GM04503 (cell line): ENCODE measurements around the gene ANO10.
A peak's percentile ranks its signal among the peaks of the same experiment; 100 is the strongest.
"Not testable (repeated sequence)": the region's sequence is repeated elsewhere in the genome, so short reads cannot be mapped to it uniquely, and the experiment has no call there.

Experiments used
- DNase-seq: peaks from one replicate; pipeline ENCODE4 v3.0.0-alpha.2; 2012; ENCODE audit warnings: low read depth

The ANO10 gene

DNA sequence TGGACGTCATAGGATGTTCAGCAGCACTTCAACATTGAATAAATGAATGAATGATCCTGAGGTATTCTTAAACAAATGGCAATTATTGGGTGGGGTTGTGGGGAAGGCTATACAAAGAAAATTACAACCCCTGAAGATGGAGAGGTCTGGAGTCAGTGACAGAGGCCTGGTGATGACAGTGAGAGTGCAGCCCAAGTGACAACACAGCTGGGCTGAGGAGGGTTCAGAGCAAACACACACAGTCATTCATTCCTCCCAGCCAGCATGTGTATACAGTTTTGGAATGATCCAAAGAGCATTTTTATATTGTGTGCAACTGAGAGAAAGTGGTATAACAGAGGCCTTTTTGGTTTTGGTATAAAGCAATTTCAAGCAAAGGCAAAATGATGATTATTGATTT is 148.1 kb downstream of the ANO10 start:
- DNase-seq: no peak

DNA sequence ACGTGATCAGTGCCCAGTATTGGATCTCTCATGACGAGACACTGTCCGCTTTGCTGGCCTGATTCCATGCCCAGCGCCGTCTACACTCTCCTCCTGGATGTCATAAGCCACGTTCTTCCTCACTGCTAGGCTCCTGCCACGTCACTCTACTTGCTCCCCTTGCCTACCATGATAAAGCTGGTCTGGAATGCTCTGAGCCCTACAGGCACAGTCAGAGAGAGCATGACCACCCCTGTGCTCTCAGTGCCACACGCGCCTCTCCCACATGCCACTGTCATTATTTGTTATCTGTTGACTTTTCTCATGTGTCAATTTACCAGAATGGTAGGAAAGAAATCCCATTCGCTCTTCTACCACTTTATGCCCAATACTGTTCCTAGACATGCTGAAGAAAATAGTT is 148.6 kb downstream of the ANO10 start:
- DNase-seq: no peak

DNA sequence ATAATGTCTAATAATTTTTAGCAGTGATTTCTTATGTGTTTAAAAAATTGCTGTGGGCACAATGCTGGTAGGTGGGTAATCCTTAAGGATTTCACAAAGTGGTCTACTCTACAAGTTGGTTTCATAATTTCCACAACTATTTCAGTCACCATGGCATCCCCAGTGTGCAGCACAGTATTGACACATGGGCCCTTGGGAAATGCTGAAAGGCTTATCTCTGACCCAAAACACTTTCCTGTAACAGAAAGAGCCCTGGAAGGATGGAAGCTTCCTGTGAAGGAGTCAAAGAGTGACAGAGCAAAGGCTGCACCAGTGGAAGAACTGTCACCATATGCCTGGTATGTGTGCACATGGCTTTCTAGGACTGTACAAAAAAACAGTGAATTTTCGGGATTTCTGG is 153.7 kb downstream of the ANO10 start:
- no peak for DNase-seq

DNA sequence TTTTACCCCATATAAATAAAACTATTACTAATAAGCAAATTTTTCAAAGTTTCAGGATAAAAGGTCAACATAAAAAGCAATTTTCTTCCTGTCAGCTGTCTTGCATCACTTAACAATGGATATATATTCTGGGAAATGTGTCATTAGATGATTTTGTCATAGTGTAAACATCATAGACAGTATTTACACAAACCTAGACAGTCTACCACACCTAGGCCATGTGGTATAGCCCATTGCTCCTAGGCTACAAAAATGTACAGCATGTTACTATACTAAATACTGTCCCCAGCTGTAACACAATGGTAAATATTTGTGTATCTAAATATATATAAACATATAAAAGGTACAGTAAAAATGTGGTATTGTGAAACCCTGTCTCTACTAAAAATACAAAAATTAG is 156.7 kb downstream of the ANO10 start:
- no peak for DNase-seq

DNA sequence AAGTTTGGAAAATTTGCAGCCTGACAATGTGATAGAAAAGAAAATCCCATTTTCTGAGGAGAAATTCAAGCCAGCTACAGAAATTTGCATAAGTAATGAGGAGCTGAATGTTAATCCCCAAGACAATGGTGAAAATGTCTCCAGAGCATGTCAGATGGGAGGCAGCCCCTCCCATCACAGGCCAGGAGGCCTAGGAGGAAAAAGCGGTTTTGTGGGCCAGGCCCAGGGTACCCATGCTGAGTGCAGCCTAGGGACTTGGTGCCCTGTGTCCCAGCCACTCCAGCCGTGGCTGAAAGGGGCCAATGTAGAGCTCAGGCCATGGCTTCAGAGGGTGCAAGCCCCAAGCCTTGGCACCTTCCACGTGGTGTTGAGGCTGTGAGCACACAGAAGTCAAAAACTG is 159.2 kb downstream of the ANO10 start:
- DNase-seq: not testable (repeated sequence)

DNA sequence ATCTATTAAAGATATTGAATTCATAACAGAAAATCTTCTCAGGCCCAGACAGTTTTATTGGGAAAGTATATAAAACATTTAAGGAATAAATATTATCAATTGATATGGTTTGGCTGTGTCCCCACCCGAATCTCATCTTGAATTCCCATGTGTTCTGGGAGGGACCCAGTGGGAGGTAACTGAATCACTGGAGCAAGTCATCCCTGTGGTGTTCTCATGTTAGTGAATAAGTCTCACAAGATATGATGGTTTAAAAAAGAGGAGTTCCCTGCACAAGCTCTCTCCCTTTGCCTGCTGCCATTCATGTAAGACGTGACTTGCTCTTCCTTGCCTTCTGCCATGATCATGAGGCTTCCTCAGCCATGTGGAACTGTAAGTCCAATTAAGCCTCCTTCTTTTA is 160.5 kb downstream of the ANO10 start:
- DNase-seq: no peak

DNA sequence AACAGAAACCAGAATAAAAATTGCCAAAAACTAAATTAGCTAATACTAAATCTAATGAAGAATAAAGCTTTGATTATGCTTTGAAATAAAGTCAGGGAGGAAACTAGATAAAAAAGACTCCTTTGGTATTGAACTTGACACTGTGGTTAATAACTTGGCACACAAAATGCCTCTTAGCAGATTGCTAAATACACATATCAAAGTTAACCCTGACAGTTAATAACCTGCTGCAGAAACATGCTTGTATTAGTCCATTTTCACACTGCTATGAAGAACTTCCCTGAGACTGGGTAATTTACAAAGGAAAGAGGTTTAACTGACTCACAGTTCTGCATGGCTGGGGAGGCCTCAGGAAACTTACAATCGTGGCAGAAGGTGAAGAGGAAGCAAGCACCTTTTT is 164.8 kb downstream of the ANO10 start:
- not testable (repeated sequence) for DNase-seq

DNA sequence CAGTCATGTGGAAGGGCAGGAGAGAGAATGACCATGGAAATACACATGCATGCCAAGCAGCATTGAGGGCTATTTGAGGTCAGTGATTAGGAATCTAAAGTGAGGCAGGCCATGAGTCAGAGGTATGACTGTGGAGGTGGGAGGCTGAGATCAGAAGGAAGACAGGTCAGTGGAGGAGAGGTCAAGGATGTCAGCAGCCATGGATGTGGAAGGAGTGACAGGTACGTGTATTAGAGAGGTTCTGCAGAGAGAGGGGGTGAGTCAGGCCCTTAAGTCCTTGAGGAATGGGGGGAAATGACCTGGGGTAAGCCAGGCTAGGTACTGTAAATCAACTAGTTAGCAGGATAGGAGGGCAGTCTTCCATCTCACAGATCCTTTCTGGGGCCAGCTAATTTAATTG is 166.6 kb downstream of the ANO10 start:
- DNase-seq: peak; percentile 39

DNA sequence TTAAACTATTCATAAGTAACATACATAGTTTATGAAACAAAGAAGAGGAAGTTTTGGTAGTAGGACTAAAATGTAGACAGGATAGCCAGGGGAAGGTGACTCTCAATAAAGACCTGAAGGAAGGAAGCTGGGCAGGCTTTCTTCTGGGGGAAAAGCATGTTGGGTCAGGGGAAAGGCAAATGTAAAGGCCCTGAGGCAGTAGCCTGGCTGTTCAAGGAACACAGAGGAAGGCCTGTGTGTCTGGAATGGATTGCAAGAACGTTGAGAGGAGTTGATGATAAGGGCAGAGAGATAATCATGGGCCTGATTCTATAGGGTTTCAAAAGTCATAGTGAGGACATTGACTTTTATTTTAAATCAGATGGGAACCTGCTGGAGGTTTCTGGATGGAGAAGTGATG is 167.8 kb downstream of the ANO10 start:
- DNase-seq: no peak

DNA sequence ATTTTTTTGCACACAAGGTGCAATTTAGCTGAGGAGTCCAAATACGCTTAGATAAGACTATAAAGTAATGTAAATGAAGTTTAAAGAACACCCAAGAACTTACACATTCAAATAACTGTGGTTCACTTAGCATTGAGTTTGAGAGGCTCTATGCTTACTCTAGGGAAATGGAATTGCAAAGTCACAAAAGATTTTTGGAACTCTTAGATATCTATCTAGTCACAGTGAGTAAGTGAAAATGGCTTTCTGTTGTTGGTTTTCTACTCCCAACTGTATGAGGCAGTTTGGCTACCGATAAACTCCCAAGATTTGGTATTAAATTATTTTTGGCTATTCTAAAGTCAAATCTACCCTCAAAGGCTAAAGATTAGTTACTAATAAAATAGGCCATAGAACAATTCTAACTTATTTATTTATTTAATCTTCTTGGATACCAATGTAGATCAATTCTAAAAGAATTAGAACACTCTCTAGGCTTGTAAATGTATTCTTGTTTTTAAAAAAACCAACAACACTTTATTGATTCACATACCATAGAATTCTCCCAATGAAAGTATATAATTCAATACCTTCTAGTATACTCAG is 170.0 kb downstream of the ANO10 start:
- no peak for DNase-seq

DNA sequence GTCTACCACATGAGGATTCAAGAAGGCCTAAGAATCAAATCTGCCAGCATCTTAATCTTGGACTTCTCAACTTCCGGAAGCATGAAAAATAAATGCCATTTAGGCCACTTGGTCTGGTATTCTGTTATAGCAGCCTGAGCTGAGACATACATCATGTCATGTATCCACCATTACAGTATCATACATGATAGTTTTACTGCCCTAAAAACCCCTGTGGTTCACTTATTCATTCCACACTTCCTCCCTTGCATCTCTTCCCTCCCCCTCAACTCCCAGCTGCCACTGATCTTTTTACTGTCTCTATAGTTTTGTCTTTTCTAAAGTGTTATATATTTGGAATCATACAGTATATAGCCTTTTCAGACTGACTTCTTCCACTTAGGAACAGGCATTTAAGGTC is 173.7 kb downstream of the ANO10 start:
- no peak for DNase-seq

DNA sequence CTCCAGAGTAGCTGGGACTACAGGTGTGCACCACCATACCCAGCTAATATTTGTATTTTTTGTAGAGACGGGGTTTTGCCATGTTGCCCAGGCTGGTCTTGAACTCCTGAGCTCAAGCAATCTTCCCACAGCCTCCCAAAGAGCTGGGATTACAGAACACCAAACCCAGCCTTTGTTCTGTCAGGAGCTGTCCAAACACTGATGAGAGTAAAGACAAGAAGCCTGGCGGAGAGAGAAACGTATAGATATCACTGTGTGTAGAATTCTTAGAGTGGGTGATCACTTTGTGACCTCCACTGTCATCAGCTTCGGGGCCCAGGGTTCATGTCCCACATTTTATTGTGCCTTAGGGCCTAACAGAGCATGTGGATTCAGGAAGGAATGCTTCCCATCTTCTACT is 176.0 kb downstream of the ANO10 start:
- no peak for DNase-seq

DNA sequence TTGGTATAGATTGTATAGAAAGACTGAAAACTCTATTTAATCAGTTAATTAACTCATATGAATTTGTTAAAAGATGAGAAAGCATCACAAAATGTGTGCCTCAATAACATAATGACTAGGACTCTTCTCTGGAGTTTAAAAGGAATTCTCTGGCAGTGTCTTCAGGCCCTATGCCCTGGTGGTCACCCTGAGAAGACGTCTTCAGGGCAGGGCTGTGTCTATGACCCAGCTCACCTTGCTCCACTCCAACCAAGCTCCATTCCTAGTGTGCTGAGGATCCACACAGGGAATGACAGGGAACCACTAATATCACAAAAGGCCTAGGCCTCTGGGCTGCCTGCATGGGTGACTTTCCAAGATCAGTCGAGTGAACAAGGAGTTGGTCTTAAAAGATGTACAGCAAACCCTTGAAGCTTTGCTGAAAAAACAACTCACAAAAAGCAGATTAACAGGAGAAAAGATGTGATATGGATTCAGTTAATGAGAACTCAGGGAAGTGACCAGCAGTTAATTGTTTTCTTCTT is 178.9 kb downstream of the ANO10 start:
- no peak for DNase-seq

DNA sequence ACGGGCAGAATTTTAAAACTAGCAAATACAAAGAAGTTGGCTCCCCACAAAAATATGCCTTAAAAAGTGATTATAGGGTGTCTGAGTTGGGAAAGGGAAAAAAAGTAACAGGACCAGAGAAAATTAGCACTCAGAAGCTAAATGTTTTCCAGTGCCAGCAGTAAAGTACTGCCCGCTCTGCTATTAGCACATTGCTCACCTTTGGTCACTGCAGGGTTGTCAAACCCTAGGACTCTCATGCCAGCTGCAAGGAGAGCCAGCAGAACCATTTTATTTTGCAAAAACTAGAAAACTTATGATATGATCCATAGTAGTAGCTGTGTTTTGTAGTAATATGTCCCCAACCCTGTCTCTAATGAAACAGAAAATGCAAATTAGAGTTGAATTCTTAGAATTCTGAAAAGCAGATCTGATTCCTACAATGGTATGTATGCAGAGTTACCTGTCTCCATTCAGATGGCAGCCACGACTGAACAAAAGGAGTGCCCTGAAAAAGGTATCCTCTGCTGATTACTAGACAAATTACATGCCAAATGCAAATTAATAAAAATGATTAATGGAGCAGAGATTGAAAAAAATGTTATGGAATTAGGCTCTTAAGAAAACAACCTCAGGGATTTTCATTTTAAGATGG is 185.2 kb downstream of the ANO10 start:
- no peak for DNase-seq

DNA sequence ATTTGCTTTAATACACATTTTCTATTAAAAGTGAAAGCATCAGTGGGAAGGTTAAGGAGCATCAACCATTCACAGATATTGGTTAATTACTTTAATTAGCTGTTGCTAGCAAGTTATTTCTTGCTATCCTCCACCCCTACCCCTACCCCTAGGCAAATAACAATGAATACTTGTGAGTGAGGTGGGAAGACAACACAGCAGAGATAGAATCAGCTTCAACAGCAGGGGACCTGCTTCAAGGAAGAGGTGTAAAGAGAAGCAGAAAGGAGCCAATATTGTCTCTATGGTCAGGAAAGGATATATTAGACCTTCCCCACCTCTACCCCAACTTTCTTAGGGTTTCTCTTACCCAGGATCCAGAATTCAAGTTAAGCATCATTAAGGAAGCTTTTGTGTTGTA is 186.1 kb downstream of the ANO10 start:
- DNase-seq: no peak

DNA sequence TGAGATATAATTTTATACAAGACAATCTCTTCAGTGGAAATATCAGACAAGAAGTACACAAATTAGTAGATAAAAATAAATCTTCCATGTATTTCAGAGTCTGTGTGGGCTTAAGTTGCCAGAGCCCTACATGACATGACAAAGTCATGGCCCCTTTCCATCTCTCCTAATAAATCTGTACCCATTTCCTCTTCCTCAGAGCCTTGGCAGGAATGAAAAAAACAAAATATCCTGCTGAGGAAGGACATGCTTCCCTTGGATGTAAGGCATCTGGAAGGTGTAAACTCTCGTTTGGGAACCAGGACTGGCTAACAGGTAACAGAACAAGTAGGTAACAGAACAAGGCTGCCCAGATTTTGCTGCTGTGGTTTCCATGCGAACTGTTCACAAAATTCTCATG is 187.4 kb downstream of the ANO10 start:
- DNase-seq: no peak

DNA sequence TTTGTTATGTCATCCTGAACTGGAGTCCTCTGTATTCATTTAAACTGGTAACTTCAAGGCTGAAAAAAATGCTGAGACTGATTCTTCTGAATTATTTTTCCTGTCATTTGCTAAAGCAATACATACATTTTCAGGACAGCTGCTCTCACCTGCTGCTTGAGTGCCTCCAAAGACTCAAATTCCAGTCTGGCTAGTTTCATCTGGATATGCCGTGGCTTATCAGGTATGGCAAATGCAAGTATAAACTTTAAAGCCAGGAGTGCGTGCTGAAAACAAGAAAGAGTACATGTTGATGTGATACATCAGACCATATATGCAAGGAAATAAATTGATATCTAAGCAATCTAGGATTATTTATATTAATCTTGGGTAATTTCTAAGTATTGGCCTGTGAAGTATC is 189.3 kb downstream of the ANO10 start:
- DNase-seq: no peak

DNA sequence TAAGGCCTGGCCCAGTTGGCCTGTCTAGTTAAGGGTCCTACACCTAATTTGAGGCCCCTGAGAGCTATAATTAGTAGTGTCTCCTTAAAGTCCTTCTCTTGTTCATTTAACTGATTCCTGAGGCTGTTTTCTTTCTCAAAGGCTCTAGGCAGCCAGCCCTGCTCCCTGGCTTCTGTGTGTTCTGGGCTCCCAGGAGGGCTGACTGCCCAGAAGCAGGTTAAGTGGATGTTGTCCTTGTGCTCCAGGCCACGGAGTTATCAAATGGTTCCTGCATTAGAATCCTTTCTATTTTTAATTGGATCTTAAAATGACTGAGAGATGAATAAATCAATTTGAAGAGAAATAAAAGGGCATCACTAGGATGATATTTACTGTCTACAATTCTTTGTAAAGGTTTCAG is 195.4 kb downstream of the ANO10 start:
- DNase-seq: no peak

DNA sequence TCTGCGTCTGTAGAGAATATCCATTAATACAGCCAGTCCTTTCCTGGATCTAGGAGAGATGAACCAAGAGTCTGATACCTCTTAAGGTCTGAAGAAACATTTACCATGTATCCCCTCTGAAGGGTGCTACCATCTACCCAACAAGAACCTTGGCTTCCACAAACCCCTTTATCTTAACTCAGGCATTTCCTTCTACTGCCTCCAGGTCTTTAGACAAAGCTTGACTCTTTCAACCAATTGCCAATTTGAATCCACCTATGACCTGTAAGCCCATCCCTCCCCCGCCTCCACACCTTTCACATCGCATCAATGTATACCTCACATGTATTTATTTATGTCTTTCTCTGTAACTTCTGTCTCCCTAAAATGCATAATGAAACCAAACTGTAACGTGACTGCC is 196.0 kb downstream of the ANO10 start:
- no peak for DNase-seq

DNA sequence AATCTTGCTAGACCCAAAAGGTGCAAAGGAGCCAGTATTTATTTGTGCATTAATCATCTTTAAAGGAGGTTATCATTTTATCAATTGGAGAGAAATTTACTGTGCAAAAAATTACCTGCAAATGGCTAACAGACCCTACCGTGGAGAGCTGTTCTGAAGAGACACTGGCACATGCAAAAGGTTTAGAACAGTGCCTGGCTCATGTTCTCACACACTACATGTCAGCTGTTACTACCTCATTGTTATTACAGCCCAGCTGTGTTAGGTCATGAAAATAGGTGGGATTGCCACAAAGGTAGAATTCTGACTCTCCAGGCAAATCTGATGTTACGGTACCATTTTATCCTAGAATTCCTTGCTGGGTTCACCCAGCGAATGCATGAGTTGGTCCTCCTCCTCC is 198.2 kb downstream of the ANO10 start:
- DNase-seq: no peak

DNA sequence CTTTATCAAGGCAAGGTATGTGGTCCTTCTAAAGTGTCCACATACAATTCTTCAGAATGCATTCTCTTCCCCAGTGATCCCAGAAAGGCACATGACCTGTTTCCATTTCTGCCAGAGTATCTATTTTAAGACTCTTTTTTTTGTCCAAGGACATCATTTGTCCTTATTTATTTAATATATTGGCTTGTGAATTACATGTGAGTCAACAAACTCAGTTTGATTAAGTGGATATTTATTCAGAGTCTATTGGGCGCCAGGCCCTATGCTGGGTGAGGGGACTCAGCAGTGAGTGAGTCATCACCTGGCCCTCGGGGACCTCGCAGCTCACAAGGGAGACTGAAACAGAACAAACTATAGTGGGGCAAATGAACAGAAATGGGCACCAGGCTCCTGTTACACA is 198.7 kb downstream of the ANO10 start:
- no peak for DNase-seq

DNA sequence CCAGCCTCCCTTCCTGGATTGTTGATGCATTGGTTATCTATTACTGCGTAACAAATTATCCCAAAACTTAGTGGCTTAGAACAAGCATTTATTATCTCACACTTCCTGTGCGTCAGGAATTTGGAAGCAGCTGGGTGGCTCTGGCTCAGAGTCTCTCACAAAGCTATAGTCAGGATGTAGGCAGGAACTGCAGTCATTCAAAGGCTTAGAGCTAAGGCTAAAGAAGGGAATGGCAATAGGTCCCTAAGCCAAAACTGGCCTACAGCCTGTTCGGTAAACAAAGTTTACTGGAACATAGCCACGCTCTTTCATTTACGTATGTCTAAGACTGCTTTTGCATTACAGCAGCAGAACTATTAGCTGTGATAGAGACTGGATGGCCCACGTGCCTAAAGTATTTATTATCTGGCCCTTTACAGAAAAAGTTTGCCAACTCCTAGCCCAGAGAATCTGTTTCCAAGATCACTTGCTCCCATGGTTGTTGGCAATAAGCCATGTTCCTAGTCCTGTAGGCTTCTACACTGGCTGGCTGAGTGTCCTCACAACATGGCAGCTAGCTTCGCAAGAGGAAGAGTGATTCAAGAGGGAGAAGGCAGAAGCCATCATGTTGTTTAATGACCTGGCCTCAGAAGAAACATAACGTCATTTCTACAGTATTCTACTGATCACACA is 203.1 kb downstream of the ANO10 start:
- DNase-seq: no peak

DNA sequence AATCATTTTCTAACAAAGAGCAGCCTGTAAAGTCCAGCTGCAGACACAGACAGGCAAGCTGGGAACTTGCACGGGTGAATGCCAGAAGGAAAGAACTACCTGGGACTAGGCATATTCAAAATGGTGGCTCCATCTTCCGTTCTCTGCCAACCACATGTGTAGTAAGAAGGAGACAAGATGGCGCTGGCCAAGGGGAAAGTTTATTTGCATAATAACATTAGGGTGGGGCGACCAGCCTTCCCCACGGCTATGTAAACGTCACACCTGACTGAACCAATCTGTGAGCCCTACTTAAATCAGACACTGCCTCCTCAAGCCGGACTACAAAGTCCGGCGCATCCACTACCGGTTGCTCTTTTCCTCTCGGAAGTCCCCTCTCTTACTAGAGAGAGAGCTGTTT is 204.7 kb downstream of the ANO10 start:
- no peak for DNase-seq

DNA sequence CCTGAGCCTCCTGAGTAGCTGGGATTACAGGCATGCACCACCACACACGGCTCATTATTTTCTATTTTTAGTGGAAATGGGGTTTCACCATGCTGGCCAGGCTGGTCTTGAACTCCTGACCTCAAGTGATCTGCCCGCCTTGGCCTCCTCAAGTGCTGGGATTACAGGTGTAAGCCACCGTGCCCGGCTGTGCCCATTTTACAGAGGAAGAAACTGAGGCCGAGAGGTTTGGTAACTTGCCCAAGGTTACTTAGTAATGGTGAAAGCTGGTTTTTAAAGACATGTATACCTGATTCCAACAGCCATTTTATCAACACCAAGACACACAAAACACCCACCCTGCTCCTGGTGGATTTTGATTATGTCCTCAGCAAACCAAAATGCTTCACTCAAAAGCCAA is 206.7 kb downstream of the ANO10 start:
- DNase-seq: no peak
